H1 (cell line): Measurements from ENCODE around the gene SORCS3. TPM values are rescaled to one million over a fixed set of nuclear protein-coding genes. Genes with fewer than 3 reads are reported as not detected.

Experiments
- FOSL1 ChIP-seq: IDR thresholded peaks from 2 replicates; pipeline ENCODE4 v1.6.1; 2011; ENCODE audit warnings: mild to moderate bottlenecking, low read depth, low read length, moderate library complexity; ENCODE audit not compliant: insufficient read depth
- KDM4A ChIP-seq: IDR thresholded peaks from one replicate; pipeline ENCODE4 v1.7.1; 2012; ENCODE audit warnings: low read depth, mild to moderate bottlenecking, moderate library complexity, low read length, inconsistent platforms; ENCODE audit not compliant: severe bottlenecking
- SP1 ChIP-seq: IDR thresholded peaks from 2 replicates; pipeline ENCODE4 v1.6.1; 2011; ENCODE audit warnings: low read depth, low read length
- TCF12 ChIP-seq: IDR thresholded peaks from 2 replicates; pipeline ENCODE4 v1.6.1; 2011; ENCODE audit warnings: low read depth, mild to moderate bottlenecking, low read length
- USF2 ChIP-seq: IDR thresholded peaks from 2 replicates; pipeline ENCODE4 v1.6.1; 2011; ENCODE audit warnings: low read length, improper control_type of control experiment
- polyA plus RNA-seq, 7 experiments: library from polyadenylated mRNA; depleted of rRNA in 3 of 7; stranded (reverse) in 5 of 7; unstranded in 2 of 7; fragments of >200 nt in 5 of 7; fragments of 200-250 nt in 2 of 7; gene quantifications; 1 replicate in 5 of 7; 2 replicates in 1 of 7; 4 replicates in 1 of 7; pipeline versions ENCODE4 v1.2.1 to v1.2.3, GENCODE V29; 2011 to 2013; ENCODE audit warnings: missing spikeins in 2 of 7, mixed read lengths in 2 of 7
- total RNA-seq: library from RNA; stranded (reverse); fragmentation: NEBNext Ultra II Directional; extraction: Animal tissue kit (Norgen Biotek cat#: 25700); gene quantifications from 2 replicates; pipeline ENCODE4 v1.2.1, GENCODE V29; 2021

The SORCS3 gene
- total and polyA plus RNA-seq, 2 of the 8 experiments (the other 6 are each of a cell fraction or from before 2014, with no cell fraction given) = 0.26 to 0.88 TPM

GRCh38 chr10:104816501-104816900 lies 175.4 kb downstream of the SORCS3 start (continued):
- TF ChIP-seq USF2 (no peak), KDM4A (no peak), FOSL1 (no peak), TCF12 (no peak), SP1 (no peak)
- TF ChIP-seq, all 59 proteins: peak for 0
